HG02623 (cell line): ENCODE results near the gene DNAH7.
"Not testable (repeated sequence)": the region's sequence is repeated elsewhere in the genome, so short reads cannot be mapped to it uniquely, and the experiment has no call there.

Source experiments
- ATAC-seq: cut with Tn5 transposase; IDR thresholded peaks from one replicate; pipeline ENCODE4 v1.9.1; 2021; ENCODE audit warnings: moderate library complexity; ENCODE audit not compliant: unreplicated experiment

The DNAH7 gene

DNA sequence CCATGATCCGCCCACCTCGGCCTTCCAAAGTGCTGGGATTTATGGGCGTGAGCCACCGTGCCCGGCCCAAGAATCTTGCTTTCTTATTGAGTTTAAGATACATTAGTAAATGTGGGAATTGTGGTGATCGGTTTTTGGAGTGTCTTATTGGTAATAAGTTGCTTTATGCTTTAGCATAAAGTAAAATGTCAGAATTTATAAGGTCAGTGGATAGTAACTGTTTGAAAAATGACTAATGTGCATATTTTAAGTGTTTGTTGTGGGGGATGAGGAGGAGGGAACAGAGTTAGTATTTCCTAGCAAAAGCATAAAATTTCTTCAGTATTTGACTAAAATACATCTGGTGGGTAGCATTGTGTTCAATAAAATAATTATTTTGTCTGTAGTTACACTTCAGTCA lies 334.2 kb downstream of the DNAH7 start:
- ATAC-seq: no peak

DNA sequence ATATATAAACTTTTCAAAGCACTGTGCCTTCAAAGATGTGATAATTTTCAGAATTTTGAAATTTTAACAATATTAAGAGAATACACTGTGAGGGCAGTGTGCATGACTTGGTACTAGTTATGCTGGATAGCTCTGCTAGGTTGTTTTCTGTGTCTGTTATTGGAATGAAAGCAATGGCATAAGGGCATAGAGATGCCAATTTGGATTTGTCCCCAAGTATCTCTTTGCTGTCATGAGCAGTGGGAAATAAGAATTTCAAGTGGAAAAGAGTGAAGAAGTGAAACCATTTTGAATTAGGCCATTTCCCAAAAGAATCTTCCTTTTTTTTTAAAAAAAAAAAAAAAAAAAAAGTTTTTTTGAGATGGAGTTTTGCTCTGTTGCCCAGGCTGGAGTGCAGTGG lies 334.8 kb downstream of the DNAH7 start:
- no peak for ATAC-seq

DNA sequence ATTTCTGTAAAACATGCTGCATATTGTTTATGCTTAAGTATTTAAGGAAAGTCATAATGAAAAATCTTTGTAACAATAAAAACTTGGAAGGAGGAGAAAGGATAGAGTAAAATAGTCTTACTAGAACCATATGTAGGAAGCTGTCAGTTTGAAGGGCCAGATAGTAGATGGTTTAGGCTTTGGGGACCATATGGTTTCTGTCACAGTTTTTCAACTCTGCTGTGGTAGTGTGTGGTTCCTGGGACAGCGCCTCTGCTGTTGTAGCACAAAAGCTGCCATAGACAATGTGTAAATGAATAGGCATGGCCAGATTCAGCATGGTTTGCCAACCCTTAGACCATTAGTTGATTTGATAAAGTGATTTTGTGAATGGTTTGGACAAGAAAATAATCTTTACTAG lies 336.1 kb downstream of the DNAH7 start:
- no peak for ATAC-seq

DNA sequence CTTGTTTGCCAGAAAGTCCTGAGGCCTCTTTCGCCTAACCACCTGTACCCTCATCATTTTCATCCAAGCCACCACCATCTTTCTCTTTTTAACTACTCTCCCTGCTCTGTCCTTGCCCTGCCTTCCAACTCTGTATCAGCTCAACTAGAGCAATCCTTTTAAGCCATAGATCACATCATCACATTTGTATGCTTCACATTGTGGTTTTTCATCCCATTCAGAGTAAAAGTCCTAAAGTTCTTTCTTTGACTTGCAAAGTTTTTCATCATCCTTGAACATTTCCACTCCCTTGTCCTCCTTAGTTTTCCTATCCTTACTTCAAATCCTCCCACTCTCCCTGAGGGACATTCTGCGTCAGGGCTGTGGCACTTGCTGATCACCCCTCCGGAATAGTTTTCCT lies 337.7 kb downstream of the DNAH7 start:
- ATAC-seq: no peak

DNA sequence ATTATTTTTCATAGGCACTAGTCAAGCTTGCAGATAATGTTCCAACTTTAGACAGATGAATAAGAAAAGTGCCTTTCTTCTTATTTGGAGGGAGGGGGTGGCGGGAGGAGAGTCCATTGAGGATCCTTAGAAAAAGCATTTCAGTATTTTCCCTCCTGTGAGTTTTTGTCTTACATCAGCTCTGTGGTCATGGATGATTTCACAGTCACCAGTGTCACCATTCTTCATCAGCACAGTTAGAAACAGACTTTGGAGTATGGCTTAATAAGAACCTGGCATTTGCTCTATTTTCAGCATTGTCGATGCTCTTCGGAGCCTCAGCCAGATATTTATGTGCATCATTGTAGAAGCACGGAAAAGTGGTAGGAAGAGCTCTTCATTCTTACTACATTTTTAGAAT lies 341.5 kb downstream of the DNAH7 start:
- no peak for ATAC-seq

DNA sequence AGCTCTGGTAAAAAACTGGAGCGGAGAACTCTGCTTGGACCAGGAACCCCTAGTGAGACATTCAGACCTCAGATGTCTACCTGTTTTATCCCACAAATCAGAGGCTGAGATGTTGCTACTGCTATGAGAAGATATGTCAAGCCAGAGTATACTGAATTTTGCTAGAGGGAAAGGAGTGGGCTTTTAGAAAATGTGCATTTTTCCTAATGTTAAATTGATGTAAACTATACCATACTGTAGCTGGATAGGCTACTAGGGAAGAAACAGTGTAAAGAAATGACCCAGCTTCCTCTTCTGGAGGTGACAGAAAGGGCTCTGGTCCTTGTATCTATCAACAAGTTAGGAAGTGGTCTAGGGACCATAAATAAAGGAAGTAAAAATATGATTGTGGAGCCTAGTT lies 346.6 kb downstream of the DNAH7 start:
- ATAC-seq: no peak

DNA sequence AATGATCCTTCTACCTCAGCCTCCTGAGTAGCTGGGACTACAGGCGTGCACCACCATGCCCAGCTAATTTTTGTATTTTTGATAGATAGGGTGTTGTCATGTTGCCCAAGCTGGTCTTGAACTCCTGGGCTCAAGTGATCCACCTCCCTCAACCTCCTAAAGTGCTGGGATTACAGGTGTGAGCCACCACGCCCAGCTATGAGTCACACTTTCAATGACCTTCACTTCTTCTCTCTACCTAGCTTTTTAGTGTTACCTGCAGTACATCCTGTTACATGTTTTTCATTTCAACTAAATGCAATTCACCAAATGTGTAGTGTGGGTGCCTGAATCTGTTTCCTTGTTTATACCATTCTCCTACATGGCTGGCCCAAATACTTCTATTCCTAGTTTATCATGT lies 347.6 kb downstream of the DNAH7 start:
- no peak for ATAC-seq

DNA sequence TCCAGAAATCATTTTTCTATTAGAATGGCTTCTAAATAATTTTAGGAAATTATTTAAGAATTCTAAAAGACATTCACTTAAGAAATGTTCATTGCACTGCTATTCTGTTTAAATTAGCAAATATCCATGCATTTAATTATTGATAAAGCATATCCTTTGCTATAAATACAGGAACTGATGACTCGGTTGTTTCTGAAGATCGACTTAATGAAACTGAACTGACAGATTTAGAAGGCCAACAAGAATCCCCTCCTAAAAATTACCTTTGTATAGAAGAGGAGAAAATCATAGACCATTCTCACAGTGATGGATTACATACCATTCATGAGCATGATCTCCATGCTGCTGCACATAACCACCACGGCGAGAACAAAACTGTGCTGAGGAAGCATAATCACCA lies 352.2 kb downstream of the DNAH7 start:
- ATAC-seq: no peak

DNA sequence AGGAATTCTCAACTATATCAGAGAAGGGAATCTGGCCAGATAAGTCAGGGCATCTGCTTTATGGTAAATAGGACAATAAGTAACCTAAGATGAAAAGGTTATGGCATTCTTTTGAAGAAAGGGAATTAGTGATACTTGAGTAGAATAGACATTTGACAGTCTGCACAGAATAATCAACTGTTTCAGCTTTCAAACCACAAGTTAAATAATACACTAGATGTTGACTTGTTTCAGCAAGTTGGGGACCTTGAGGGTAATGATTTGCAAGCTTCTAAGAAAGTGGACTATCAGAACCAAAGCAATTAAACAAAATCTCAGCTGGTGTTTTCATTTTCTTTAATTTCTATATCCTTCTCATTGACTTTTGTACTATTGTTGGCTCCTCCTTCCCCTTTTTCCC lies 357.2 kb downstream of the DNAH7 start:
- no peak for ATAC-seq

DNA sequence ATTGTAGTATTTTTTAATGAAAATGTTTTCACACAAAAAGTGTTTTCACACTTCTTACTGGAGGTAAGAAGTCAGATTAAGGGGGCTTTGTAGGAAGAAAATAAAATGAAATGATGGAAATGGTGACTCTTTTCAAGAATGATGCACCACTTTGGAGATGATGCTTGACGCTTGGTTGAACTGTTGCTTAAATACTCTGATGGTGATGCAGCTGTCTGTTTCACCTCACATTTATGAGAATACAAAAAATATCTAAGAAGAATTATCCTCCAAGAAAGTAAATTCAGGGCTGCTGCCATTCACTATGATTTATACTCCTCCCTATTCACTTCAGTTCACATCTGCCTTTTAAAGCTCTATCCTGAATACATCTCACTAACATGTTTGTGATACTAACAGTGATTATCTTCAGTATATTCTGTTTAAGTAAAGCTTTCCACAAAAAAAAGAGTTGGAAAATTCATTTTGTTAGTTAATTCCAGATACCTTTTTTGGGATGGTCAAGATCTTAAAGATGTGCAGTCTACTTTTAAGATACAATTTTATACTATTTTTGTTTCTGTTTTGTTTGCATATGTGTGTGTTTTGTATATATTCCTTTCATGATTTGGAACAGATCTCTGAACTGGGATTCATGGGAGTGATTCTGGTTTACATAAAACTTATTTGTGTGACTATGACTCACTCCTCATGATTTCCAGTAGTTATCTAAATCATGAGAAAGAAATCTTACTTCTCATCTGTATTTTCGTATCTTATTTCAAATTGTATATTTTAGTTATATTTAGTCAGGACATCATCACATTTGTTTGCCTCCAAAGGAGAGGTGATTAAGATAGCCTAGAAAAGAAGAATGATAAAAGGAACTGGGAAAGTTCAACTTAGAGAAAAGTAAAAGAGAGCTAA lies 358.5 kb downstream of the DNAH7 start:
- ATAC-seq: no peak

DNA sequence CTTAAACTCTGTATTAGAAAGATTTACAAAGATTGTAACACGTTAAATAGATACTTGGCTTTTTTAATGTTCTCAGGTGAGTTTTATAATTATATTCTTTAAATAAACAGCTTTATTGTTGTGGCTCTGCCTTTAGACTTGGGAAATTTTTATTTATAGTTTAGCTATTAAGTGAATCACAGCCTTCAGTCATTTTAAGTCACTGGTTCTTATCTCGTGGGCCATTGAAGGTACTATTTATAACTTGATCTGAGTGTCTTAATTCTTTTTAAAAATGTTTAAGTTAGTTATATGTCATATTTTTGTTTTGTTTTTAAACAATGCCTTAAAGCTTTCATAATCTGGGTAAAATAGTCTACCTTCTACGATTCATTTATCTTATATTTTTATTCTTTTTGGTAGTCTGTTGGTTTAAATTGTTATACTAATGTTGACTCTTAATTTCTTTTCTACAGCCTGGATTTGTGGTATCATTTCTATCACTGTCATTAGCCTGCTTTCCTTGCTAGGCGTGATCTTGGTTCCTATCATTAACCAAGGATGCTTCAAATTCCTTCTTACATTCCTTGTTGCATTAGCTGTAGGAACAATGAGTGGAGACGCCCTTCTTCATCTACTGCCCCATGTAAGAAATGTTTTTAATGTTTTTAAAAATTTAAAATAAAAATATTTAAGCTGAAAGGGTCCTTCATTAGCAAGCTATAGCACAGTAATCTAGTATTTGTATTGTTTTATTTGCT lies 362.3 kb downstream of the DNAH7 start:
- no peak for ATAC-seq

DNA sequence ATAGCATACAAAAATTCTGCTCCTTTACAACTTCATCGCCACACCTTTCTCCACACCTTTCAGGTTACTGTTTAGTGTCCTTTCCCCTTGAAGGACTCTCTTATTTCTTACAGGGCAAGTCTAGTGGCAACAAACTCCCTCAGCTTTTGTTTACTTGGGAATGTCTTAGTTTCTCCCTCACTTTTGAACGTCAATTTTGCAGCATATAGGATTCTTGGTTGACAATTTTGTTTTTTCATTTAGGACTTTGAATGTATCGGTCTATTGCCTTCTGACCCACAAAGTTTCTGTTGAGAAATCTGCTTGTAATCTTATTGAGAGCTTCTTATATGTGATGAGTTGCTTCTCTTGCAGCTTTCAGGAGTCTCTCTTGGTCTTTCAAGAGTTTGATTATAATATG lies 368.2 kb downstream of the DNAH7 start:
- ATAC-seq: no peak

DNA sequence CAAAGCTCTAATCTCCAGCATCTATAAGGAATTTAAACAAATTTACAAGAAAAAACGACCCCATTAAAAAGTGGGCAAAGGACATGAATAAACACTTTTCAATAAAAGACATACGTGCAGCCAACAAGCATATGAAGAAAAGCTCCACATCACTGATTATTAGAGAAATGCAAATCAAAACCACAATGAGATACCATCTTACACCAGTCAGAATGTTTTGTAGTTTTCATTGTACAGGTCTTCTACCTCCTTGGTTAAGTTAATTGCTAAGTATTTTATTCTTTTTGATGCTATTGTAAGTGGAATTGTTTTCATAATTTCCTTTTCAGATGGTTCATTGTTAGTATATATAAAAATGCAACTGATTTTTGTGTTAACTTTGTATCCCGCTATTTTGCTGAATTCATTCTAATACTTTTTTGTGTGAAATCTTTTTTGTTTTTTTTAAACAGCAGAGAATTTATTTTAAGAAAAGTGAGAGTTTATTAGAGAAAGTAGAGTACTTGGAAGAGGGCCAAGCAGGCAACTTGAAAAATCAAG lies 370.9 kb downstream of the DNAH7 start:
- ATAC-seq: no peak

DNA sequence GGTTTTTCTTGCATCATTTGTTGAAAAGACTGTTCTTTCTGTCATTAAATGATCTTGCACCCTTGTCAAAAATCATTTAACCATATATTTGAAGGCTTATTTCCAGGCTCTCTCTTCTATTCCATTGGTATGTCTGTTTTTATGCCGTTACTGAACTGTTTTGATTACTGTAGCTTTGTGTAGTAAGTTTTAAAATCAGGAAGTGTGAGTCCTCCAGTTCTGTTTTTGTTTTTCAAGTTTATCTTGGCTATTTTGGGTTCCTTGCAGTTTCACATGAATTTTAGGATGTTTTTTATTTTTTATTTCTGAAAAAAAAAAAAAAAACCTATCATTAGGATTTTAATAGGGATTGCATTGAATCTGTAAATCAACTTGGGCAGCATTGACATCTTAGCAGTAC lies 372.6 kb downstream of the DNAH7 start:
- no peak for ATAC-seq

DNA sequence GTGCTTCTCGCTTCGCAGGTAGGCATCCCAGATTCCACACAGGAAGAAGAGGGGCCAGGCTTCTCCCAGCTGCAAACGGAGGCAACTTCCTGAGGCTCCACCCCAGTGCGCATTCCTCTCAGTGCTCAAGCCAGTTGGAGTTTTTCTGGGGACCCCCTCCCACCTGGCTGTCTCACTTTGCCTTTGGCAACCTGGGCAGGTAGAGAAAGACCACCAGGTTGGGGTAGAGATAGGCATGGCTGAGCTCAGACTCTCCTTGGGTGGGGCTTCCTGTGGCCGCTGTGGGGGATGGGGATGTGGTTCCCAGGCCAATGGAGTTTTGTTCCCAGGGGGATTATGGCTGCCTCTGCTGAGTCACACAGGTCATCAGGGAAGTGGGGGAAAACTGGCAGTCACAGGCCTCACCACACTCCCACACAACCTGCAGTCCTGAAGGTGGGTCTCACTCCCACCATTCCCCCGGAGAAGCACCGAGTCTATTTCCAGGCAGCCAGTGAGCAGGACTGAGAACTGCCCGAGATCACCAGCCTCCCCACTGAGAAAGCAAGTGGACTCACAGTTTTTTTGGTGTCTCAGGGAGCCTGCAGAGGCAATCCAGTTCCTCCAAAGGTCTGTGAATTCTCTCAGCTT lies 373.5 kb downstream of the DNAH7 start:
- ATAC-seq: no peak

DNA sequence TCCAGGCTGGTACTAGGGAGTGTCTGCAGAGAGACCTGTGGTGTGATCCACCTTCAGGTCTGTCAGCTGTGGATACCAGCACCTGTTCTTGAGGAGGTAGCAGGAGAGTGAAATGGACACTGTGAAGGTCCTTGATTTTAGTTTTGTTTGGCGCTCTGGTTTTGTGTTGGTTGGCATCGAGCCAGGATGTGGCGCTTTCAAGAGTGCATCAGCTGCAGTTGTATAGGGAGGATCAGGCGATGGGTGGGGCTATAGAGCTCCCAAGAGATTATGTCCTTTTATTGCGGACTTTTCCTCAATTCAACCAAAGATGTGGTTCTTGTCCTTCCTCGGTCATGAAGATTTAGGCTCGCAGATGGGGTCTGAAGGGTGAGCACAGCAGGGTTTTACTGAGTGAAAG lies 374.1 kb downstream of the DNAH7 start:
- ATAC-seq: no peak

DNA sequence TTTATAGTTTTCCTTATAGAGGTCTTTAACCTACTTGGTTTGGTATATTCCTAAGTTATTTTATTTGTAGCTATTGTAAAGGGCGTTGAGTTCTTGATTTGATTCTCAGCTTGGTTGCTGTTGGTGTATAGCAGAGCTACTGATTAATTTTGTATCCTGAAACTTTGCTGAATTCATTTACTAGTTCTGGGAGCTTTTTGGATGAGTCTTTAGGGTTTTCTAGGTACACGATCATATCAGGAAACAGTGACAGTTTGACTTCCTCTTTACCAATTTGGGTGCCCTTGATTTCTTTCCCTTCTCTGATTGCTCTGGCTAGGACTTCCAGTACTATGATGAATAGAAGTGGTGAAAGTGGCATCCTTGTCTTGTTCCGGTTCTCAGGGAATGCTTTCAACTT lies 376.1 kb downstream of the DNAH7 start:
- not testable (repeated sequence) for ATAC-seq
